Measurements from ENCODE around the gene TTLL6.

The TTLL6 gene

GRCh38 chr17:48757524-48757961, 59.5 kb downstream of the TTLL6 start:
- H3K4me1 Mint-ChIP-seq (ENCODE audit: low read depth), result peaks cover 2% of the 10 kb centered on the region
- H3K4me3 Mint-ChIP-seq, result no peak overlapping the region
- peaks cover 84% of the 10 kb centered on the region for H3K27me3 Mint-ChIP-seq (ENCODE audit: low read depth)
- H3K9me3 Mint-ChIP-seq, result no peaks in the 10 kb centered on the region
- H3K36me3 Mint-ChIP-seq (ENCODE audit: low read depth), result no peaks in the 10 kb centered on the region
- no peak overlapping the region for H3K27ac Mint-ChIP-seq

DNA sequence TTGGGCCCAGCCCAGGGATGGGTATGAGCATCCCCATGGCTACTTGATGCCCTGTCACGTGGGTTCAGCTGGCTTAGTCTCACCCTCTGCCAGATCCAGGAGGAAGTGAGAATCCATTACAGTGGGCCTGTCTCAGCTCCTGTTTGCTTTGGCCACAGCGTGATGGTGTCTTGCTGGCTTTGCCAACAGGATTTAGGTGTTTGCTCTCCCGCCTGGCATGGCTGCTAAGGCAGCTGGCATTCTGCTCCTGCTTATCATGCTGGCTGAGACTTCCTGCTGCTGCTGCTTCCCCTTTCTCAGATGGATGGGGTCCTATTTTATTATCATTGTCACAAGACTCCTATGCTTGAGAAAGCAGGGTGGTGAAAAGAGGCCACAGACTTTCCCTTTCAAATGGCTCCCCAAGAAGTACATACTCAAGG, 60.2 kb downstream of the TTLL6 start:
- Mint-ChIP-seq H3K36me3 (ENCODE audit: low read depth) (no peaks in the 10 kb centered on the region), H3K27me3 (ENCODE audit: low read depth) (peaks cover 85% of the 10 kb centered on the region), H3K4me3 (no peak overlapping the region), H3K4me1 (ENCODE audit: low read depth) (peaks cover 4% of the 10 kb centered on the region), H3K9me3 (no peaks in the 10 kb centered on the region), H3K27ac (no peak overlapping the region)

DNA sequence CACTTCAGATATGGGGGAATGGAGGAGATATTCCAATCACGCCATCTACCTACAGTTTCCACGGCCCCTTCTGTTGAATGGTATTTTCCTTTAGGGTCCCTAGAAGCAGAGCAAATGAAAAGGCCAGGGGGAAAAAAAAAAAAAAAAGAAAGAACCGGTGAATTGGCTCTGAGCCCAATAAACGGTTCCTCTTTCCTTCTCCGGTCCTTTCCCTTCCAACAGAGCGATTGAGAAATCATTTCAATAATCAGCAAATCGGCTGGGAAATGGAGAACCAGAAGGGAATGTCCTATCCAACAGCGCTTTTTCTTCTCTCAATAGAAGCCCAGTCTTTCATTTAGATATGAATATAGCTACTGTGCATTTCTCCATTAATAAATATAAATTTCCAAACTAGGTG, 61.7 kb downstream of the TTLL6 start:
- Mint-ChIP-seq H3K27me3 (ENCODE audit: low read depth) (peaks cover 89% of the 10 kb centered on the region), H3K36me3 (ENCODE audit: low read depth) (no peaks in the 10 kb centered on the region), H3K4me3 (no peak overlapping the region), H3K9me3 (no peaks in the 10 kb centered on the region), H3K27ac (no peak overlapping the region), H3K4me1 (ENCODE audit: low read depth) (peaks cover 4% of the 10 kb centered on the region)

DNA sequence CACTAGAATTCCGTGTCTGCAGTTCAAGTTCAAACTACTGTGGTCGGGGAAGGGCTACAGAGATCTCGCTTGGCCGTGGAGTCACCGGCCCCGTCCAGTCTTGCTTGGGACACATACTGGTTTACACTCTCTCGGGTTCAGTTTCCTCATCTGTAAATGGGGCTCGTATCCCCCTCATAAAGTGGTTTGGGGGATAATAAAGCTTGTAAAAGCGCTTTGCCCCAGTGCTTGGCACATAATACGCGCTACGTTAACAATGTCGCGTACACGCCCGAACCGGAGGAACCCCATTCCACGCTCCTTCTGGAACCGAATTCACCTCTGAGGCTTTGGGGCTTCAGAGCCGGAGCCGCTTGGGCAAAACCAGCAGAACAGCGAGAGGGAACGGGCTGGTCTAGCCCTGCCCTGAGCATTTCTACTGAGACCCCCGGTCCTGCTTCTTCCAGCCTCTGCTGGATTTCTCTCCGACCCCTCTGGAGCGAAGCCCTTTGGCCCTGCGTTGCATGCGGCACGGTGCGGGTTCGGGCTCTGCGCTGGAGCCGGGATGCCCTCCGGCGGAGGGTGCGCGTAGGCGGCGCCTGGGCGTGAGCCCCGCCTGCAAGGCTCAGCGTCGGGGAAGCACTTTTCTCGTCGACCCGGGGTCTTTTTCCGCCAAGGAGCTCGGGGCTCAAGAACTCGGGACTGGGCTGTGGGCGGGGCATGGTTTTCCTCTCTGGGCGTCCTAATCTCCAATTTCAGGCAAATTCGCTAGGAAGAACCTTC, 62.3 kb downstream of the TTLL6 start:
- no peaks in the 10 kb centered on the region for H3K36me3 Mint-ChIP-seq (ENCODE audit: low read depth)
- peaks cover 93% of the 10 kb centered on the region for H3K27me3 Mint-ChIP-seq (ENCODE audit: low read depth)
- peaks cover 4% of the 10 kb centered on the region for H3K4me1 Mint-ChIP-seq (ENCODE audit: low read depth)
- no peaks in the 10 kb centered on the region for H3K9me3 Mint-ChIP-seq
- no peak overlapping the region for H3K4me3 Mint-ChIP-seq
- H3K27ac Mint-ChIP-seq, result peak overlapping the region; percentile 45

GRCh38 chr17:48753794-48754499, 63.1 kb downstream of the TTLL6 start:
- Mint-ChIP-seq H3K4me1 (ENCODE audit: low read depth) (peaks cover 4% of the 10 kb centered on the region), H3K36me3 (ENCODE audit: low read depth) (no peaks in the 10 kb centered on the region), H3K9me3 (no peaks in the 10 kb centered on the region), H3K4me3 (peak overlapping the region; percentile 37), H3K27ac (peak overlapping the region; percentile 45), H3K27me3 (ENCODE audit: low read depth) (peaks cover 93% of the 10 kb centered on the region)

- H3K4me1 Mint-ChIP-seq (ENCODE audit: low read depth), result peaks cover 4% of the 10 kb centered on the region
- peaks cover 96% of the 10 kb centered on the region for H3K27me3 Mint-ChIP-seq (ENCODE audit: low read depth)
- H3K9me3 Mint-ChIP-seq, result no peaks in the 10 kb centered on the region
- H3K36me3 Mint-ChIP-seq (ENCODE audit: low read depth), result no peaks in the 10 kb centered on the region
- H3K4me3 Mint-ChIP-seq, result no peak overlapping the region
- no peak overlapping the region for H3K27ac Mint-ChIP-seq
Measured at GRCh38 chr17:48752399-48753288, 64.4 kb downstream of the TTLL6 start.

GRCh38 chr17:48751733-48752398, 65.2 kb downstream of the TTLL6 start:
- no peak overlapping the region for H3K4me3 Mint-ChIP-seq
- H3K36me3 Mint-ChIP-seq (ENCODE audit: low read depth), result no peaks in the 10 kb centered on the region
- H3K27me3 Mint-ChIP-seq (ENCODE audit: low read depth), result peaks cover 97% of the 10 kb centered on the region
- peaks cover 4% of the 10 kb centered on the region for H3K4me1 Mint-ChIP-seq (ENCODE audit: low read depth)
- no peak overlapping the region for H3K27ac Mint-ChIP-seq
- no peaks in the 10 kb centered on the region for H3K9me3 Mint-ChIP-seq

GRCh38 chr17:48751172-48751571, 65.9 kb downstream of the TTLL6 start:
- H3K36me3 Mint-ChIP-seq (ENCODE audit: low read depth), result no peaks in the 10 kb centered on the region
- H3K4me3 Mint-ChIP-seq, result no peak overlapping the region
- H3K27me3 Mint-ChIP-seq (ENCODE audit: low read depth), result peaks cover 97% of the 10 kb centered on the region
- no peak overlapping the region for H3K27ac Mint-ChIP-seq
- no peaks in the 10 kb centered on the region for H3K9me3 Mint-ChIP-seq
- H3K4me1 Mint-ChIP-seq (ENCODE audit: low read depth), result peaks cover 4% of the 10 kb centered on the region

DNA sequence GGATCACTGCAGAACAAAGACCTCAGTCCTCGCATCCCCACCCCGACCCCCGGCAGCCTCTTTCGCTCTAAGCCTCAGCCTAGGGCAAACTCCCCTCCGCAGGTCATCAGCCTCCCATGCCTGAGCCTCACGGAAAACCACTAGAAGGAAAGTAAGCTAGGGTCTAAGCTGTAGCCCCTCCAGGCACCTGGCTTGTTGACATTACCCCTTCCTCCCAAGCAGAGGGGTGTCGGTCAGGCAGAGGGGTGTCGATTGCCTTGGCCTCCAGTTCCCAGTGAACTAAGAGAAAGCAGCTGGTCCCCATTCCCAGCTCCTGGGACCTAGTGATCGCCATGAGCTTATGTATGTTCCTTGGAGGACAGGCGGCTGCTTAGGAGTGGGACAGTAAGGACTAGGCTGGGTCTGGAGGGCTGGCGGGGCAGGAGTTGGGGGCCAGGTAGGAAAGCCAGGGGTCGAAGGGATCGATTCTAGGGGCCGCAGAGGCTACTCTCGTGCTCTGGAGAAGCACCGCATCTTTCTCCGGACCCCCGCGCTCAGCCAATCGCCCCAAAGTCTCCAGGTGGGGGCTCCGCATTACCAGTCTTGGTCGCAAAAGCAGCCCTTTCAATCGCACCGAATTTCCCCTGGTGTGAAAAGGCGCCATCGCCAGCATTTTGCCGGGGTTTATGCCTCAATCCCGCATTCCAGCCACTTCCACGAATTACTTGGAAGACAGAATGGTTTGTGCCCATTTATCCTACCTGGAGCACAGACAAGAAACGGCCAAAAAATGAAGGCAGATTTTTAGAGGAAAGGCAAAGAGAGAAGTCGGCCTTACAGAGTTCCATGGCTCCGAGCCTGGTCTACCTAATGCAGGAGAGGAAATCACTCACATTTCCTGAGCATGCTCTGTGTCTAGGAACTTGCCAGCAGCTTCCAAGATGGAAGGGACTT, 67.1 kb downstream of the TTLL6 start:
- no peaks in the 10 kb centered on the region for H3K36me3 Mint-ChIP-seq (ENCODE audit: low read depth)
- H3K27me3 Mint-ChIP-seq (ENCODE audit: low read depth), result peaks cover 98% of the 10 kb centered on the region
- peak overlapping the region; percentile 1 for H3K27ac Mint-ChIP-seq
- H3K4me3 Mint-ChIP-seq, result no peak overlapping the region
- no peaks in the 10 kb centered on the region for H3K9me3 Mint-ChIP-seq
- H3K4me1 Mint-ChIP-seq (ENCODE audit: low read depth), result peaks cover 7% of the 10 kb centered on the region

GRCh38 chr17:48748718-48749566, 68.1 kb downstream of the TTLL6 start:
- no peaks in the 10 kb centered on the region for H3K9me3 Mint-ChIP-seq
- no peak overlapping the region for H3K4me3 Mint-ChIP-seq
- H3K27ac Mint-ChIP-seq, result peak overlapping the region; percentile 1
- peaks cover 100% of the 10 kb centered on the region for H3K27me3 Mint-ChIP-seq (ENCODE audit: low read depth)
- H3K4me1 Mint-ChIP-seq (ENCODE audit: low read depth), result peaks cover 7% of the 10 kb centered on the region
- H3K36me3 Mint-ChIP-seq (ENCODE audit: low read depth), result no peaks in the 10 kb centered on the region

- no peak overlapping the region for H3K4me3 Mint-ChIP-seq
- peaks cover 100% of the 10 kb centered on the region for H3K27me3 Mint-ChIP-seq (ENCODE audit: low read depth)
- H3K36me3 Mint-ChIP-seq (ENCODE audit: low read depth), result peaks cover 3% of the 10 kb centered on the region
Measured at GRCh38 chr17:48747445-48748363, 69.3 kb downstream of the TTLL6 start.

DNA sequence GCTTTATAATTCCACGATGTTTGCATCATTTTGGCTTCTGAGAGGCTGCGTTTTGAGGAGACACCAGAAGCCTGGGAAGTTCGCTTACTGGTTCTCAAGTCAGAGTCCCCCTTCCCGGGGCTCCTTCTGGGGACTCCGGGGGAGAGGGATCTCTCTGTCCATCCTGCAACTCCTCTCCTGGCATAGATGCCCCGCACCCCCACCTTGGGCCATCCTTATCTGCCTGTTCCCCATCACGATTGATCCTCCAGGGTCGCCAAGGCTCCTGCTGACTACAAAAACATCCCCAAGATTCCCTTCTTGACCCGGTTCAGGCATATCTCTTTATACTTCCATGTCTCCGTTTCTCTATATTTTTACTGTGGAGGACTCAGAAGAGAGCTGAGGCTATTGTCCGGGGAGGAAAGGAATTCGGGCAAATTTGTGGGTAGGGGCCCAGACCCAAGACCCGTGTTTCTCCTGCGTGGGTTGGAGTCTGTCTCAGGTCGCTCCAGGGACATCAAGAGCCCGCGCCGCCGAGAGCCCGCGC, 70.0 kb downstream of the TTLL6 start:
- peaks cover 3% of the 10 kb centered on the region for H3K4me1 Mint-ChIP-seq (ENCODE audit: low read depth)

More at GRCh38 chr17:48747445-48748363, 69.3 kb downstream of the TTLL6 start:
- Mint-ChIP-seq H3K4me1 (ENCODE audit: low read depth) (peaks cover 5% of the 10 kb centered on the region), H3K9me3 (no peaks in the 10 kb centered on the region), H3K27ac (no peak overlapping the region)

More for the DNA sequence above, 70.0 kb downstream of the TTLL6 start:
- peaks cover 3% of the 10 kb centered on the region for H3K36me3 Mint-ChIP-seq (ENCODE audit: low read depth)
- H3K4me3 Mint-ChIP-seq, result no peak overlapping the region
- no peaks in the 10 kb centered on the region for H3K9me3 Mint-ChIP-seq
- H3K27me3 Mint-ChIP-seq (ENCODE audit: low read depth), result peaks cover 100% of the 10 kb centered on the region
- peak overlapping the region; percentile 66 for H3K27ac Mint-ChIP-seq
